ENCODE measurements around the gene RBM26. TPM values are rescaled to one million over a fixed set of nuclear protein-coding genes. Genes with fewer than 3 reads are reported as not detected.

Gene RBM26
- total and polyA plus RNA-seq, 2 donors = 26.8 to 52.0 TPM

- H3K36me3 ChIP-seq (ENCODE audit: control insufficient read depth in 2 of 2, insufficient read depth in 2 of 2, low read length in 1 of 2) = peaks cover 0 to 22% of the 10 kb centered on the region in 2 donors
- no peak overlapping the region for H3K4me3 ChIP-seq (ENCODE audit: low read length in 2 of 2)
- H3K27ac ChIP-seq (ENCODE audit: low read depth in 1 of 2, low read length in 1 of 2) = no peak overlapping the region
- no peaks in the 10 kb centered on the region for H3K4me1 ChIP-seq (ENCODE audit: control insufficient read depth in 2 of 2, insufficient read depth in 2 of 2, low read length in 2 of 2)
- 95% methylated on average over 3 of the region's 3 CpGs for WGBS
- H3K9me3 ChIP-seq (ENCODE audit: control insufficient read depth in 2 of 2, insufficient read depth in 1 of 2, low read length in 1 of 2) = no peaks in the 10 kb centered on the region
- H3K27me3 ChIP-seq (ENCODE audit: control insufficient read depth in 2 of 2, insufficient read depth in 1 of 2, low read length in 1 of 2) = no peaks in the 10 kb centered on the region
- no peak for DNase-seq (ENCODE audit: low read depth in 6 of 9, low spot score in 9 of 9)
Measured at GRCh38 chr13:79314652-79315051, 91.4 kb downstream of the RBM26 start.

GRCh38 chr13:79312340-79312855, 93.7 kb downstream of the RBM26 start:
- no peak overlapping the region for H3K4me3 ChIP-seq (ENCODE audit: low read length in 2 of 2)
- H3K36me3 ChIP-seq (ENCODE audit: control insufficient read depth in 2 of 2, insufficient read depth in 2 of 2, low read length in 1 of 2) = peaks cover 0 to 13% of the 10 kb centered on the region in 2 donors
- no peak overlapping the region for H3K27ac ChIP-seq (ENCODE audit: low read depth in 1 of 2, low read length in 1 of 2)
- no peaks in the 10 kb centered on the region for H3K27me3 ChIP-seq (ENCODE audit: control insufficient read depth in 2 of 2, insufficient read depth in 1 of 2, low read length in 1 of 2)
- 78% methylated on average over 2 of the region's 2 CpGs for WGBS
- no peaks in the 10 kb centered on the region for H3K9me3 ChIP-seq (ENCODE audit: control insufficient read depth in 2 of 2, insufficient read depth in 1 of 2, low read length in 1 of 2)
- no peaks in the 10 kb centered on the region for H3K4me1 ChIP-seq (ENCODE audit: control insufficient read depth in 2 of 2, insufficient read depth in 2 of 2, low read length in 2 of 2)
- no peak for DNase-seq (ENCODE audit: low read depth in 6 of 9, low spot score in 9 of 9)

- Histone ChIP-seq H3K9me3 (ENCODE audit: control insufficient read depth in 2 of 2, insufficient read depth in 1 of 2, low read length in 1 of 2) (no peaks in the 10 kb centered on the region), H3K4me1 (ENCODE audit: control insufficient read depth in 2 of 2, insufficient read depth in 2 of 2, low read length in 2 of 2) (no peaks in the 10 kb centered on the region), H3K36me3 (ENCODE audit: control insufficient read depth in 2 of 2, insufficient read depth in 2 of 2, low read length in 1 of 2) (peaks cover 0 to 9% of the 10 kb centered on the region in 2 donors), H3K27ac (ENCODE audit: low read depth in 1 of 2, low read length in 1 of 2) (no peak overlapping the region), H3K4me3 (ENCODE audit: low read length in 2 of 2) (no peak overlapping the region), H3K27me3 (ENCODE audit: control insufficient read depth in 2 of 2, insufficient read depth in 1 of 2, low read length in 1 of 2) (no peaks in the 10 kb centered on the region)
- WGBS = 91% methylated on average over 3 of the region's 3 CpGs
- no peak for DNase-seq (ENCODE audit: low read depth in 6 of 9, low spot score in 9 of 9)
Measured at GRCh38 chr13:79311386-79311785, 94.7 kb downstream of the RBM26 start.

GRCh38 chr13:79309690-79310089, 96.4 kb downstream of the RBM26 start:
- Histone ChIP-seq H3K27me3 (ENCODE audit: control insufficient read depth in 2 of 2, insufficient read depth in 1 of 2, low read length in 1 of 2) (no peaks in the 10 kb centered on the region), H3K9me3 (ENCODE audit: control insufficient read depth in 2 of 2, insufficient read depth in 1 of 2, low read length in 1 of 2) (no peaks in the 10 kb centered on the region), H3K27ac (ENCODE audit: low read depth in 1 of 2, low read length in 1 of 2) (no peak overlapping the region), H3K4me1 (ENCODE audit: control insufficient read depth in 2 of 2, insufficient read depth in 2 of 2, low read length in 2 of 2) (no peaks in the 10 kb centered on the region), H3K4me3 (ENCODE audit: low read length in 2 of 2) (no peak overlapping the region), H3K36me3 (ENCODE audit: control insufficient read depth in 2 of 2, insufficient read depth in 2 of 2, low read length in 1 of 2) (peaks cover 0 to 8% of the 10 kb centered on the region in 2 donors)
- no peak for DNase-seq (ENCODE audit: low read depth in 6 of 9, low spot score in 9 of 9)
- WGBS = 96% methylated on average over 9 of the region's 9 CpGs

- Histone ChIP-seq H3K27ac (ENCODE audit: low read depth in 1 of 2, low read length in 1 of 2) (no peak overlapping the region), H3K9me3 (ENCODE audit: control insufficient read depth in 2 of 2, insufficient read depth in 1 of 2, low read length in 1 of 2) (no peaks in the 10 kb centered on the region), H3K4me3 (ENCODE audit: low read length in 2 of 2) (no peak overlapping the region), H3K27me3 (ENCODE audit: control insufficient read depth in 2 of 2, insufficient read depth in 1 of 2, low read length in 1 of 2) (no peaks in the 10 kb centered on the region), H3K4me1 (ENCODE audit: control insufficient read depth in 2 of 2, insufficient read depth in 2 of 2, low read length in 2 of 2) (no peaks in the 10 kb centered on the region), H3K36me3 (ENCODE audit: control insufficient read depth in 2 of 2, insufficient read depth in 2 of 2, low read length in 1 of 2) (peaks cover 0 to 4% of the 10 kb centered on the region in 2 donors)
- 83% methylated on average over 8 of the region's 8 CpGs for WGBS
- DNase-seq (ENCODE audit: low read depth in 6 of 9, low spot score in 9 of 9) = no peak
Measured at GRCh38 chr13:79307866-79308298, 98.2 kb downstream of the RBM26 start.

GRCh38 chr13:79307433-79307861, 98.6 kb downstream of the RBM26 start:
- Histone ChIP-seq H3K27me3 (ENCODE audit: control insufficient read depth in 2 of 2, insufficient read depth in 1 of 2, low read length in 1 of 2) (no peaks in the 10 kb centered on the region), H3K9me3 (ENCODE audit: control insufficient read depth in 2 of 2, insufficient read depth in 1 of 2, low read length in 1 of 2) (no peaks in the 10 kb centered on the region), H3K4me1 (ENCODE audit: control insufficient read depth in 2 of 2, insufficient read depth in 2 of 2, low read length in 2 of 2) (no peaks in the 10 kb centered on the region), H3K4me3 (ENCODE audit: low read length in 2 of 2) (no peak overlapping the region), H3K36me3 (ENCODE audit: control insufficient read depth in 2 of 2, insufficient read depth in 2 of 2, low read length in 1 of 2) (peaks cover 0 to 4% of the 10 kb centered on the region in 2 donors), H3K27ac (ENCODE audit: low read depth in 1 of 2, low read length in 1 of 2) (no peak overlapping the region)
- 98% methylated on average over 3 of the region's 3 CpGs for WGBS
- DNase-seq (ENCODE audit: low read depth in 6 of 9, low spot score in 9 of 9) = no peak

- no peaks in the 10 kb centered on the region for H3K4me1 ChIP-seq (ENCODE audit: control insufficient read depth in 2 of 2, insufficient read depth in 2 of 2, low read length in 2 of 2)
- no peak for DNase-seq (ENCODE audit: low read depth in 6 of 9, low spot score in 9 of 9)
- H3K9me3 ChIP-seq (ENCODE audit: control insufficient read depth in 2 of 2, insufficient read depth in 1 of 2, low read length in 1 of 2) = no peaks in the 10 kb centered on the region
- H3K4me3 ChIP-seq (ENCODE audit: low read length in 2 of 2) = no peak overlapping the region
- H3K36me3 ChIP-seq (ENCODE audit: control insufficient read depth in 2 of 2, insufficient read depth in 2 of 2, low read length in 1 of 2) = no peaks in the 10 kb centered on the region
- H3K27me3 ChIP-seq (ENCODE audit: control insufficient read depth in 2 of 2, insufficient read depth in 1 of 2, low read length in 1 of 2) = no peaks in the 10 kb centered on the region
- WGBS = 90% methylated on average over 1 of the region's 1 CpG
- no peak overlapping the region for H3K27ac ChIP-seq (ENCODE audit: low read depth in 1 of 2, low read length in 1 of 2)
Measured at GRCh38 chr13:79306650-79307049, 99.4 kb downstream of the RBM26 start.

- DNase-seq (ENCODE audit: low read depth in 6 of 9, low spot score in 9 of 9) = no peak
- WGBS = 72% methylated on average over 2 of the region's 2 CpGs
- H3K4me1 ChIP-seq (ENCODE audit: control insufficient read depth in 2 of 2, insufficient read depth in 2 of 2, low read length in 2 of 2) = no peaks in the 10 kb centered on the region
- no peaks in the 10 kb centered on the region for H3K36me3 ChIP-seq (ENCODE audit: control insufficient read depth in 2 of 2, insufficient read depth in 2 of 2, low read length in 1 of 2)
- H3K27me3 ChIP-seq (ENCODE audit: control insufficient read depth in 2 of 2, insufficient read depth in 1 of 2, low read length in 1 of 2) = no peaks in the 10 kb centered on the region
- H3K27ac ChIP-seq (ENCODE audit: low read depth in 1 of 2, low read length in 1 of 2) = no peak overlapping the region
- H3K9me3 ChIP-seq (ENCODE audit: control insufficient read depth in 2 of 2, insufficient read depth in 1 of 2, low read length in 1 of 2) = no peaks in the 10 kb centered on the region
- H3K4me3 ChIP-seq (ENCODE audit: low read length in 2 of 2) = no peak overlapping the region
Measured at GRCh38 chr13:79297128-79297527, 108.9 kb downstream of the RBM26 start.

- no peak overlapping the region for H3K4me3 ChIP-seq (ENCODE audit: low read length in 2 of 2)
- H3K9me3 ChIP-seq (ENCODE audit: control insufficient read depth in 2 of 2, insufficient read depth in 1 of 2, low read length in 1 of 2) = no peaks in the 10 kb centered on the region
- H3K4me1 ChIP-seq (ENCODE audit: control insufficient read depth in 2 of 2, insufficient read depth in 2 of 2, low read length in 2 of 2) = no peaks in the 10 kb centered on the region
- 96% methylated on average over 4 of the region's 4 CpGs for WGBS
- no peak overlapping the region for H3K27ac ChIP-seq (ENCODE audit: low read depth in 1 of 2, low read length in 1 of 2)
- DNase-seq (ENCODE audit: low read depth in 6 of 9, low spot score in 9 of 9) = no peak
- H3K27me3 ChIP-seq (ENCODE audit: control insufficient read depth in 2 of 2, insufficient read depth in 1 of 2, low read length in 1 of 2) = no peaks in the 10 kb centered on the region
- H3K36me3 ChIP-seq (ENCODE audit: control insufficient read depth in 2 of 2, insufficient read depth in 2 of 2, low read length in 1 of 2) = no peaks in the 10 kb centered on the region
Measured at GRCh38 chr13:79295906-79296706, 109.9 kb downstream of the RBM26 start.

All from thymus (tissue), 11 donors.